ENCODE measurements around the gene GHR.

DNA sequence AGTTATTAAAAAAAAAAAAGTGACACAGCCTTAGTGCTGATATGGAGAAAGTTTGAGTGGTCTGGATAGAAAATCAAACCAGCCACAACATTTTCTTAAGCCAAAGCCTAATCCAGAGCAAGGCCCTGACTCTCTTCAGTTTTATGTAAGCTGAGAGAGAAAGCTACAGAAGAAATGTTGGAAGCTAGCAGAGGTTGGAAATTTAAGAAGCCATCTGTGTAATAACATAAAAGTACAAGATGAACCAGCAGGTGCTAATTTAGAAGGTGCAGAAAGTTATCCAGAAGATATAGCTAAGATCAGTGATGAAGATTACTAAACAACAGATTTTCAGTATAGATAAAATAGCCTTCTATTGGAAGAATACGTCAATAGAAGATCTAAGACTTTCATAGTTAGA is 102.9 kb downstream of the GHR start:
- TF ChIP-seq, protein P1, sequence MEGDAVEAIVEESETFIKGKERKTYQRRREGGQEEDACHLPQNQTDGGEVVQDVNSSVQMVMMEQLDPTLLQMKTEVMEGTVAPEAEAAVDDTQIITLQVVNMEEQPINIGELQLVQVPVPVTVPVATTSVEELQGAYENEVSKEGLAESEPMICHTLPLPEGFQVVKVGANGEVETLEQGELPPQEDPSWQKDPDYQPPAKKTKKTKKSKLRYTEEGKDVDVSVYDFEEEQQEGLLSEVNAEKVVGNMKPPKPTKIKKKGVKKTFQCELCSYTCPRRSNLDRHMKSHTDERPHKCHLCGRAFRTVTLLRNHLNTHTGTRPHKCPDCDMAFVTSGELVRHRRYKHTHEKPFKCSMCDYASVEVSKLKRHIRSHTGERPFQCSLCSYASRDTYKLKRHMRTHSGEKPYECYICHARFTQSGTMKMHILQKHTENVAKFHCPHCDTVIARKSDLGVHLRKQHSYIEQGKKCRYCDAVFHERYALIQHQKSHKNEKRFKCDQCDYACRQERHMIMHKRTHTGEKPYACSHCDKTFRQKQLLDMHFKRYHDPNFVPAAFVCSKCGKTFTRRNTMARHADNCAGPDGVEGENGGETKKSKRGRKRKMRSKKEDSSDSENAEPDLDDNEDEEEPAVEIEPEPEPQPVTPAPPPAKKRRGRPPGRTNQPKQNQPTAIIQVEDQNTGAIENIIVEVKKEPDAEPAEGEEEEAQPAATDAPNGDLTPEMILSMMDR (conservative IDR thresholded peaks at IDR 0.05 in 1 of 2, IDR thresholded peaks at IDR 0.05 in 1 of 2; ENCODE audit: extremely low read depth in 1 of 2, insufficient read depth in 1 of 2, low read depth in 1 of 2, low read length in 2 of 2), result no peak
- TF ChIP-seq EZH2 (IDR thresholded peaks at IDR 0.05; ENCODE audit: borderline replicate concordance, low read length), result no peak

All from mammary epithelial cell (primary cell).